Mucosa of stomach (tissue), 1 donor: ENCODE measurements around the gene CNIH2.
"Not testable (repeated sequence)": the region's sequence is repeated elsewhere in the genome, so short reads cannot be mapped to it uniquely, and the experiment has no call there.

Experiments used
- H3K27me3 ChIP-seq: one replicate; pipeline ENCODE4 v1.7.0; 2013; ENCODE audit warnings: mild to moderate bottlenecking, low read length; ENCODE audit not compliant: control insufficient read depth, insufficient read depth
- H3K36me3 ChIP-seq: one replicate; pipeline ENCODE4 v1.7.0; 2013; ENCODE audit warnings: low read length; ENCODE audit not compliant: control insufficient read depth, insufficient read depth
- H3K4me1 ChIP-seq: one replicate; pipeline ENCODE4 v1.7.0; 2013; ENCODE audit warnings: mild to moderate bottlenecking, low read length; ENCODE audit not compliant: control insufficient read depth, insufficient read depth
- H3K4me3 ChIP-seq: one replicate; pipeline ENCODE4 v1.7.0; 2013; ENCODE audit warnings: low read length
- H3K9ac ChIP-seq: one replicate; pipeline ENCODE4 v1.7.0; 2013; ENCODE audit warnings: mild to moderate bottlenecking, low read length, moderate library complexity
- H3K9me3 ChIP-seq: one replicate; pipeline ENCODE4 v1.7.0; 2013; ENCODE audit warnings: mild to moderate bottlenecking, low read length, moderate library complexity; ENCODE audit not compliant: control insufficient read depth
- donor health status: Pancreatic carcinoma.

Gene CNIH2

DNA sequence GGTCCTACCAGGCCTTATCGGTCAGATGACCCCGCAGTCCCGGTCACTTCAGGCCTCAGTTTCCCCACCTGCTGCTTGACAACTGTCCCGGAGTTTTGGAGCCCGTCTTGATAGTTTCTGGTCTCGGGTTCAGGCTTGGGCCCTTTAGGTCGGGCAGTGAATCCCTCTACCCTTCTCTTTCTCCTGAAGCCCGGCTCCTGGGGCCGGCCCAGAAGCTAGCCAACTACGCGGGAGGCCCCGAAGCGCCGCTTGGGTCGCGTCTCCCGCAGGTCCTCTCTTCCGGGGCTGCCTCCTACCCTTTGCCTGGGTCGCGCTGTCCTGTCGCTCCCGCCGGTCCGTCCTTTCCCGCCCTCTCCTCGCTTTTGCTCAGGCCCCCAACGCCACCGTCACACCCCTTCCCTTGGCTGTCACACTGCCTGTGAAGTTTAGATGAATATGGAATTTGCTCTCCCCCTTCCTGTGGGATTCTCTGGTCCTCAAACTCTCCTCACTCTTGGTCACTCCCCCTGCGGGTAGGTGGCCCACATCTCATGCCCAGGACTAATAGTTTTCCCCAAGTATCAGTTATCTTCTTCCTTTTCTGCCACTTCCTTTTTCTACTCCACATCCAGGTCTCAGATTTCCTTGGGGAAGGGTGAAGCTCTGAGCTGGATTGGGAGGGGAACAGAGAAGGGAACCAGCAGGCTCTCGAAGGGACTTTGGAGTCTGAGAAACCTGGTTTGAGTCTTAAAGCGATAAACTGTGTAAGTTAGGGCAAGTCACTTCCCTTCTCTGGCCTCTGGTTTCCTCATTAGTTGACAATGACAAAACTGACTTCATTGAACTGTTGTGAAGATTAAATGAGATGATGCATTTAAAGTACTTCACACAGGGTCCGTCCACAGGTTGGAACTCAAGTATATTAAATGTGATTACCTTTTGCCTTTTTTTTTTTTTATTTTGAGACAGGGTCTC is 8.7 kb upstream of the CNIH2 start:
- Histone ChIP-seq H3K4me3 (peak overlapping the region; percentile 85), H3K9me3 (no peaks in the 10 kb centered on the region), H3K27me3 (no peaks in the 10 kb centered on the region), H3K9ac (peak overlapping the region; percentile 100), H3K36me3 (peaks cover 22% of the 10 kb centered on the region), H3K4me1 (peaks cover 18% of the 10 kb centered on the region)

DNA sequence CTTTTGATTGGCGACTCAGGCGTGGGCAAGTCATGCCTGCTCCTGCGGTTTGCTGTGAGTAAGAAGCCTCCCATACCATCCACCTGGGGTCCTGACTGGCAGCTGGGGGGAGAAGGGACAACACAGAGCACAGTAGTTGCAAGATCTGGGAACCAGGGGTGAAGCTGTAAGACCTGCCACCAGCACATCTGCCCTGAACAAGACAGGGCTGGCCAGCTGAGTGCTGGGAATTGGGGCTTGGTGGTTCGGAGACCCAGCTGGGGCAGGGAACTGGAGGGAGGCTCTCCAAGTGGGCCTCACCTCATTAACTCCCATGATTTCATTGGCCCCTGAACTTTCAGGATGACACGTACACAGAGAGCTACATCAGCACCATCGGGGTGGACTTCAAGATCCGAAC is 6.2 kb upstream of the CNIH2 start:
- Histone ChIP-seq H3K9ac (no peak overlapping the region), H3K4me1 (peaks cover 11% of the 10 kb centered on the region), H3K27me3 (no peaks in the 10 kb centered on the region), H3K9me3 (no peaks in the 10 kb centered on the region), H3K4me3 (no peak overlapping the region), H3K36me3 (peaks cover 24% of the 10 kb centered on the region)

DNA sequence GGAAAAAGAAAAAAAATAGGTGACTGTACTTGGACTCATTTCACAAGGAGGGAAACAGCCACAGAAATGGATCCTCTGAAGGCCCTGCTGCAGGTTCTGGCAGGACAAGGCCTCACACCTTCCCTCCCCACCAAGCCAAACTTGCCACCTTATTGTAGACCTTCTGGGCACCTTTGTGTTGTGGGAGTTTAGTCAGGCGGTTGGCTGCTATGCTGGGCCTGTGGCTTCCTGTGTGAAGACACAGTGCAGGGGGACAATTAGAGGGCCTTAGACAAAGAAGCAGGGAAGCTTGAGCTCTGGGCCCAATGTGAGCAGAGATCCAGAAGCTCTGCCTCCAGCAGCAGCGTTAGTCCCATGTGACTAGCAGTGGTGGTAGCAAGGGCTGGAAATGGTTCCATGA is 5.4 kb upstream of the CNIH2 start:
- H3K9me3 ChIP-seq, result no peaks in the 10 kb centered on the region
- H3K4me1 ChIP-seq, result peaks cover 9% of the 10 kb centered on the region
- H3K9ac ChIP-seq, result no peak overlapping the region
- no peak overlapping the region for H3K4me3 ChIP-seq
- no peaks in the 10 kb centered on the region for H3K27me3 ChIP-seq
- H3K36me3 ChIP-seq, result peaks cover 24% of the 10 kb centered on the region

DNA sequence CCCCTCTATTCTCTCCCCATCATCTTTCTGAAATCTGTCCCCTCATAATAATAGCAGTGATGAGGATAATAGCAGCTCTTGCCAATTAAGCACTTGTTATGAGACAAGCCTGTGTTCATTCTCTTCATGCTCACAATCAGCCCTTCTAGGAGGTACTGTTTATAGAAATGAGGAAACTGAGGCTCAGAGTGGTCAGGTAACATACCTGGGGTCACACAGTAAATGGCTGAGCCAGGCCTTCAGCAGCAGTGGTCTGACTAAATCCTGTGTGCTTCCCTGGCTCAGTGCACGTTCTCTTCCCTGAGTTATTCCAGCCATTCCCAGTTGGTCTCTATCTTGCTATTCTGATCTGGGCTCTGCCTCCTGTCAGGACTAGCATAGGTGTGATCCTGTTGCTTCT is 3.8 kb upstream of the CNIH2 start:
- Histone ChIP-seq H3K27me3 (peaks cover 3% of the 10 kb centered on the region), H3K9me3 (no peaks in the 10 kb centered on the region), H3K36me3 (peaks cover 24% of the 10 kb centered on the region), H3K9ac (no peak overlapping the region), H3K4me1 (peaks cover 12% of the 10 kb centered on the region), H3K4me3 (no peak overlapping the region)

DNA sequence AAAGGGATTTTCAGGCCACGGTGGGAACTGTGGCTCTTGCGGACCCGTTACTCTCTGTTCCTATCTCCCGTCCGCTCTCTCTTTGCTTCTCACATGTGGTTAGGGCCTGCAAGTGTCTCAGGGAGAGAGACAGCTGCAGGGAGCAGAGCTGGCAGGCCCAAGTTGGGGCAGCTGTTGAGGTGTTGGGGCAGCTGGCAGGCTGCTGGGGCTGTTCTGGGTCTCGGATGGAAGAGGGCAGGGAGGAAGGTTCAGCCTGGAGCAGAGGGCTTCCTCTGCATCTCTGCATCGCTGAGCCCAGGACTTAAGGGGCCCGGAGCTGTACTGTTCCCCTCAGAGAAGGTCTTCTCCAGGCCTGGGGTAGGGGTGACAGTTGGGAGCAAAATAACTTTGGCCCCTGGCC is 2.6 kb upstream of the CNIH2 start:
- Histone ChIP-seq H3K27me3 (peaks cover 3% of the 10 kb centered on the region), H3K9me3 (no peaks in the 10 kb centered on the region), H3K4me1 (peaks cover 4% of the 10 kb centered on the region), H3K9ac (no peak overlapping the region), H3K4me3 (no peak overlapping the region), H3K36me3 (peaks cover 24% of the 10 kb centered on the region)

DNA sequence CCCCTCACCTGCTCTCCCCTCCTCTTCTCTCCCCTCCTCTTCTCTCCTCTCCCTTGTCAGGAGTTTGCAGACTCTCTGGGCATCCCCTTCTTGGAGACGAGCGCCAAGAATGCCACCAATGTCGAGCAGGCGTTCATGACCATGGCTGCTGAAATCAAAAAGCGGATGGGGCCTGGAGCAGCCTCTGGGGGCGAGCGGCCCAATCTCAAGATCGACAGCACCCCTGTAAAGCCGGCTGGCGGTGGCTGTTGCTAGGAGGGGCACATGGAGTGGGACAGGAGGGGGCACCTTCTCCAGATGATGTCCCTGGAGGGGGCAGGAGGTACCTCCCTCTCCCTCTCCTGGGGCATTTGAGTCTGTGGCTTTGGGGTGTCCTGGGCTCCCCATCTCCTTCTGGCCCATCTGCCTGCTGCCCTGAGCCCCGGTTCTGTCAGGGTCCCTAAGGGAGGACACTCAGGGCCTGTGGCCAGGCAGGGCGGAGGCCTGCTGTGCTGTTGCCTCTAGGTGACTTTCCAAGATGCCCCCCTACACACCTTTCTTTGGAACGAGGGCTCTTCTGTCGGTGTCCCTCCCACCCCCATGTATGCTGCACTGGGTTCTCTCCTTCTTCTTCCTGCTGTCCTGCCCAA is 1.9 kb upstream of the CNIH2 start:
- Histone ChIP-seq H3K36me3 (peaks cover 24% of the 10 kb centered on the region), H3K4me3 (no peak overlapping the region), H3K9ac (no peak overlapping the region), H3K9me3 (no peaks in the 10 kb centered on the region), H3K4me1 (peaks cover 4% of the 10 kb centered on the region), H3K27me3 (peaks cover 3% of the 10 kb centered on the region)

DNA sequence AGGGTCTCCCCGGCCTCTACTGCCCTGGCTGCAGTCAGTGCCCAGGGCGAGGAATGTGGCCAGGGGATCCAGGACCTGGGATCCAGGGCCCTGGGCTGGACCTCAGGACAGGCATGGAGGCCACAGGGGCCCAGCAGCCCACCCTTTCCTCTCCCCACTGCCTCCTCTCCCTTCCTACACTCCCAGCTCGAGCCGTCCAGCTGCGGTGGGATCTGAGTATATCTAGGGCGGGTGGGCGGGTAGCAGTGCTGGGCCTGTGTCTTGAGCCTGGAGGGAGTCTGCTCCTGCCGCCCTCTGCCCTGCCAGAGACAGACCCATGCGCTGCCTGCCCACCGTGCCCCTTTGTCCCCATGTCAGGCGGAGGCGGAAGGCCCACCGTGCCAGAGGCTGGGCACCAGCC is 1.4 kb upstream of the CNIH2 start:
- peaks cover 24% of the 10 kb centered on the region for H3K36me3 ChIP-seq
- not testable (repeated sequence) for H3K9me3 ChIP-seq, H3K27me3 ChIP-seq, H3K4me1 ChIP-seq, H3K9ac ChIP-seq, H3K4me3 ChIP-seq

DNA sequence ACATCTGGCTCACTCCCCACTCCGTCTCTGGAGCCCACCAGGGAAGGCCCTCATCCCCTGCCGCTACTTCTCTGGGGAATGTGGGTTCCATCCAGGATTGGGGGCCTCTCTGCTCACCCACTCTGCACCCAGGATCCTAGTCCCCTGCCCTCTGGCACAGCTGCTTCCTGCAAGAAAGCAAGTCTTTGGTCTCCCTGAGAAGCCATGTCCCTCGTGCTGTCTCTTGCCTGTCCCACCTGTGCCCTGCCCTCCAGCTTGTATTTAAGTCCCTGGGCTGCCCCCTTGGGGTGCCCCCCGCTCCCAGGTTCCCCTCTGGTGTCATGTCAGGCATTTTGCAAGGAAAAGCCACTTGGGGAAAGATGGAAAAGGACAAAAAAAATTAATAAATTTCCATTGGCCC is 911 bp upstream of the CNIH2 start:
- not testable (repeated sequence) for H3K9ac ChIP-seq, H3K4me3 ChIP-seq, H3K4me1 ChIP-seq, H3K27me3 ChIP-seq, H3K9me3 ChIP-seq
- H3K36me3 ChIP-seq, result peaks cover 19% of the 10 kb centered on the region

DNA sequence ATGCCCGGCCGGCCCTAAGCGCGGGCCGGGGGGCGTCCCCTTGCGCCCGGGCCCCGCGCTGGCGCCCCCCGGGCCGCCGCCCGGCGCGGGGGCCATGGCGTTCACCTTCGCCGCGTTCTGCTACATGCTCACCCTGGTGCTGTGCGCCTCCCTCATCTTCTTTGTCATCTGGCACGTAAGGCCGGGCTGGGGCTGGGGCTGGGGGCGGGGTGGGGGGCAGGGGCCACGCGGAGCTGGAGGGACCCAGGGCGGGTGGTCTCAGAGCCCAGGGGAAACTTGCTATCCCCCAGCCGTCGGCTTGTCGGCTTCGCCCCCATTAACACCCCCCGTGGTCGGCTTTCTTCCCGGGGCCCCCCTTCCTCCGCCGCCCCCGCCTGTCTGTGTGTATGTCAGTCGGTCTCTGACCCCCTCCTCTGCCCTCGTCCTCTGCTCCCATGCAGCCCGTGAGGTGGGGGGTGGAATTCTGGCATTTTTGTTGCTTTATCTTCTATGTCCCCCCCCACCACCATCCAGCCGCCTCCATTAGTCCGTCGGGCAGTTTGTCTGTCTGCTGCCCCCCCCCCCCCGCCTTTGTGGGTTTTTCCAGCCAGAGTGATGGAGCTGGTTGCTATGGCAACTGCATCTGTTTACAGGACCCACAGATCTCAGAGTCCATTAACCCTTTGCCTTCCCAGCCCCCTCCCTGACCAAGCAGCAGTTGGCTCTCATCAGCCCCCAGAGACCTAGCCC is 552 bp downstream of the CNIH2 start:
- Histone ChIP-seq H3K9me3 (no peaks in the 10 kb centered on the region), H3K36me3 (peaks cover 5% of the 10 kb centered on the region), H3K4me1 (peaks cover 13% of the 10 kb centered on the region), H3K9ac (no peak overlapping the region), H3K27me3 (peaks cover 3% of the 10 kb centered on the region), H3K4me3 (no peak overlapping the region)

DNA sequence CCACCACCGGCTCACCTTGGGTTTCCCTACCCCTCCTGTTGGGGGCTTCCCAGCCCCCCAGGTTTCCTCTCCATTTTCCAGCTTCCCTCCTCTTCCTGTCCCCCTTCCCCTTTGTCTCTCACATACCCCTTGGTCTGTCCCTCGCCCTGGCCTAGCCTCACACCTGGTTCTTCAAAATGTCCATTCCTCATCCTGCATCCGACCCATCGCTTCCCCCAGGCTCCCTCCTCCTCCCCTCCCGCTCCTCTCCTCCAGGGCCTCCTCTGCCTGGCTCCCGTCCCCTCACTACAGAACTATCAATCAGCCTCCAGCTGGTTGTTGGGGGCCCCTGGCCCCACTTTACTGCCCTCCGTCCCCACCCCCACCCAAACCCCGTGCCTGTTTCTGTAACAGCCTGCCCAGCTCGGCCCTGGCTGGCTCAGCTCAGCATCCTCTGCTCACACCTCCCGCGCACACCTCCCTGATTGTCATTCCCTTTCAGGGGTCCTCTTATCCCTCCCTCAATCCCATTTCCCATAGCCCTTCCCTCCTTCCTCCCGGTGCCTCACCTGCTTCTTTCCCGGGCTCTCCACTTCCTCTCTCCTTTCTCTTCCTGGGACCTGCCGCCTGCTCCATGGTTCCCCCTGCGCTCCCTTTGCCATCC is 1.2 kb downstream of the CNIH2 start:
- Histone ChIP-seq H3K36me3 (peaks cover 2% of the 10 kb centered on the region), H3K9ac (no peak overlapping the region), H3K4me1 (peaks cover 13% of the 10 kb centered on the region), H3K4me3 (no peak overlapping the region), H3K27me3 (peaks cover 3% of the 10 kb centered on the region), H3K9me3 (no peaks in the 10 kb centered on the region)

DNA sequence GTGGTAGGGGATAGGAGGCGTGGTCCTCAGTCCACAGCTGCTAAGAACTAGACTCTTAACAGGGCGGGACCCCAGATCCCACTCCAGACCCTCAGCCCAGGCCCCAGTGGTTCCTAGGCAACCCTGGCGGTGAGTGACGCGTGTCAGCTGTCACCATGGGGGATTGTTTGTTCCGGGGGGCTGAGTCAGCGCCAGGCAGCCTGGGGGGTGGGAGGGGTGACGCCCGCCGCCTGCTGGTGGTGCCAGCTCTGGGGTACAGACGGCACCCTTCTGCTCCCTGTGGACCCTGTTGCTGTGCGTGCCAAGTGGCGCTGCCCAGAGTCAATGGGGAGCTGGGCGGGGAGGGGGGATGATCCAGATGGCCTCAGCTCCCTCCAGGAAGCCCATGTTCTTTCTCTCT is 2.5 kb downstream of the CNIH2 start:
- peaks cover 5% of the 10 kb centered on the region for H3K36me3 ChIP-seq
- H3K9me3 ChIP-seq, result no peaks in the 10 kb centered on the region
- peaks cover 3% of the 10 kb centered on the region for H3K27me3 ChIP-seq
- H3K4me1 ChIP-seq, result peaks cover 13% of the 10 kb centered on the region
- H3K9ac ChIP-seq, result no peak overlapping the region
- H3K4me3 ChIP-seq, result no peak overlapping the region
